ENCODE measurements around the gene CAPN13.

The CAPN13 gene

DNA sequence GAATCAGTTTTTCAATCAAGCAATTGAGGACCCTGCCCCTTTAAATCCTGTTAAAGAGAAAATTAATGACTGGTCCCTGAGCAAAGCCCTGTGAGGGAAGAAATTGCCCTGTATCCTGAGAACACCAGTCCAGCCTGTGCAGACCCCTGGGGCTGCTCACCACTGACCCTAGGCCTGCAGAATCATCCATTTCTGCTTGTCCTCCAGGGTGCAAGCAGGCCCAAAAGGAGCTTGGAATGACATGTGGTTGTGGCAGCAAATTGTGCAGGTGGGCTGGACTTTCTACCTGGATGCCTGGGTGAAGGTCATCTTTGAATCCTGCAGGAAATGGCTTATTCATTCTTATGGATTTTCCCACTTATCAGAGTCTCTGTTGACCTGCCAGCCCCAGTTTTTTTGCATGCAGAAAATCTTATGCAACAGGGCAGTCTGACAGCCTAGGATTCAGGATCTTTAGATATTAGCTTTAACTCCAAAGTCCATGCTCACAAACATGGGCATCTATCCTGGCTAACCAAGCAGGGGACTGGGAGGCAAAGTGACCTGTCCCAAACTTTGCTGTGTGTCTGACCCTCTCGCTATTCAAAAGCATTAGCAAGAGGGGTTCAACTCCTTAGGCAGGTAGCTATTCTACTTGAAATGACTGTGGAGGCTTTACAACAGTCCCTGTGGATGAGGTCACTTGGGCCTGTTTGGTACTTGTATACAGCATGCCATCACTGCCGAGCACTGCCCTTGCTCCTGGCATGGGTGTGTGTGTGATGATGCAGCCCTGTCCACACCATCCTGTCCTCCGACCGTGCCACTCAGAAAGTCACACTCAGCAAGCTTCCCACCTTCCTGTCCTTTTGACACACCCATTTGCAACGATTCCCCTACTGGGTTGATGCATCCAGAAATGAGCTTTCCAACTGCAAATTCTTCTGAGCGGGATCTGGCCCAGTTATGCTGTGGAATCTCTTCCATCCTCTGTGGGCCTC is 85.3 kb downstream of the CAPN13 start:
- DNase-seq, result no peak

GRCh38 chr2:30721241-30721640 is 86.0 kb downstream of the CAPN13 start:
- no peak for DNase-seq

GRCh38 chr2:30717081-30717650 is 90.1 kb downstream of the CAPN13 start:
- DNase-seq, result no peak

GRCh38 chr2:30716123-30716900 is 90.9 kb downstream of the CAPN13 start:
- no peak for DNase-seq

DNA sequence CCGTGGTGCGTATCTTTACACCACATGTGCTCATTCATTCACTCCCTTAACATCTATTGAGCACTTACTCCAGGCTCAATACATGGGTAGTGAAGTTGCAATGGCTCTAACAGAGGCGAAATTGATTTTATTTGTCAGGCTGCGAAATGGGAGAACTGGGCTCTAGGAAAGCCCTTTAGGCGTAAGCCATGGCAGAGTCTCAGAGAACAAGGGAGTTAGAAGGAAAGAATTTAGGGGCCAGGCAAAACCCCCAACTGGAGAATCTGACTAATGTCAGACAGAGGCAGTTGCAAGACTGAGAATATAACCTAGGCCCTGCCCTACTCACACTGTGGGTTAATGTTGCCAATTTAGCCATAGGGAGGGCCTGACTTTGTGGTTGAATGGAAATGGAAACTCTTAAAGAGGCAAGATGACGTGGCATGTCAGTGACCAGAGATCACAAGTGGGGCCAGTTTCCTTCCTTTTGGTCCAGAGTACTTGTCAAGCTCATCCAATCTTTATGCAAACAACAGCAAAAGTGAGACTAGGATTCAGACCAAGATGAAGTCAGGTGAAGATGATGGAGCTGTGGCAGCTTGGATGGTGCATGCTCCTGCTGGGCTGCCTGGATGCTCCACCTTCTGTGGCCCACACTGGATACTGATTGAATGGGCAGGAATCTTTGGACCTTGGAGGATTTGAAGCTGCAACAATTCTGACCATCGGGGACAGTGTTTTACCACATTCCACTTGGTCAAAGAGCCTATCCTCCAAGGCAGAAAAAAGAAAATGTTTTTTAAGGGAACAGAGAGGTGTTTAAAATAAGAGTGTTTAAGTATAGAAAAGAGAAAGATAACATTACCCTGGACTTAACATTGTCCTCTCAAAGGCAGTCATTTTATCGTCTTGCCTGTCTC is 92.2 kb downstream of the CAPN13 start:
- DNase-seq, result no peak

- no peak for DNase-seq
These were observed 93.5 kb downstream of the CAPN13 start for GRCh38 chr2:30713698-30714097.

GRCh38 chr2:30711646-30712085 is 95.6 kb downstream of the CAPN13 start:
- DNase-seq, result peak; percentile 86 to 91

- DNase-seq, result no peak
These were observed 96.8 kb downstream of the CAPN13 start for GRCh38 chr2:30710461-30710860.

DNA sequence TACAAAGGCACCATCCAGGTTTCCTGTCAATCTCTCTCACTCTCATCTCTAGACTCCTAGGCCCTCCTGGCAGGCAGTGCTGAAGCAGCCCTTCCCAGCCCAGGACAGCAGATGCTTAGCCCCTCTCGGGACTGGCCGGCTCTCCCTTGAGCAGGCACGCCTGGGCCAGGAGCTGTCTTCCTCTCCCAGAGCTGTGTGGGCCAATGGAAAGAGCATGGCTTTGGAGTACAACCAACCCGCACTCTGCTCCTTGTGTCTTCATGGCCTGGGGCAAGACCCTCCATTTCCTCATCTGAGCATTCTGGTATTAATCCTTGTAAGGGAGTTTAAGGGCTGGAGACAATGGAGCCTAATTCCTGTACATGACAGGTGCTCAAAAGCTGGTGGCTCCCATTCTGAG is 97.2 kb downstream of the CAPN13 start:
- no peak for DNase-seq

DNA sequence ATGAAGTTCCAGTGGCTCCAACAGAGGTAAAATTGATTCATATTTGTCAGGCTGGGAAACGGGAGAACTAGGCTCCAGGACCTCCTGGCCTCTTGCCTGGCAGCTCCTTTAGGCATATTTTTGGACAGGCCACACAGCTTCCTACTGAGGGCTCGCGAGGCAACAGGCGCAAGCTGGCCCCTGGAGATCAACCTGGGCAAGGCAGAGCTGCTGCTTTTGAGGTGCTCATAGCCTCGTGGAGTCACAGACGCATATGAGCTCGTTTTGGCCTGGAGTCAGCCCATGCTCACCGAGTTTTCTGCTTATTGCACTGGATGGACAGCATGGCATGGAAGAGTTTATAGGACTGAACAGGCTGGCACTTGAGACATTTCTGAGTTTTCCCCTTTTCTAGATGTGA is 97.7 kb downstream of the CAPN13 start:
- DNase-seq, result no peak

GRCh38 chr2:30708491-30709290 is 98.6 kb downstream of the CAPN13 start:
- no peak for DNase-seq

DNA sequence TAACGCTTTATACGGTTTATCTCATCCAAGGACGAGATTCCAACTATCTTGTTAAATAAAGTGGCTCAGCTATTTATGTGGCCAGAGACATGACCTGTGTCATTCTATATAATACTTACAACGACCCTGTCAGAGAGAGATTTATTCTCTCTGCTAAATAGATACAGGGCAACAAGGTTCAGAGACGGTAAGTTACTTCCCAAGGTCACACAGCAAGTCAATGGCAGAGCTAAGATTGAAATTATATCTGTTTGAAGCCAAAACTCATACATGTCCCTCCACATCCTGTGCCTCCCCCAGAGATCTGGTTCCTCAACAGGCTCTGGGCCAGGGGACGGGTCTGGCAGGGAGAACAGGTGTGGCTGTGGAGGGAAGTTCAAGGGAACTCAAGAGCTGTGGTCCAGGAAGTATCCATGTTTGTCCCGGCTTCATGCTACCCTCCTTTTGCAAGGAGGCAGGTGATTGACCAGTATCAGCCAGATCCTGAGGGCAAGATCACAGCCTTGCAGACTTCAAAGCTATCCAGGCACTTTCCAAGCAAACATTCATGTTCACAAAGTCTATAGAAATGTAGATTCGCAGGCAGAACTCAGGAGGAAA is 99.8 kb downstream of the CAPN13 start:
- no peak for DNase-seq

- DNase-seq, result peak; percentile 73 to 76
These were observed 100.5 kb downstream of the CAPN13 start for GRCh38 chr2:30706534-30707303.

- no peak for DNase-seq
These were observed 101.3 kb downstream of the CAPN13 start for GRCh38 chr2:30705711-30706533.

DNA sequence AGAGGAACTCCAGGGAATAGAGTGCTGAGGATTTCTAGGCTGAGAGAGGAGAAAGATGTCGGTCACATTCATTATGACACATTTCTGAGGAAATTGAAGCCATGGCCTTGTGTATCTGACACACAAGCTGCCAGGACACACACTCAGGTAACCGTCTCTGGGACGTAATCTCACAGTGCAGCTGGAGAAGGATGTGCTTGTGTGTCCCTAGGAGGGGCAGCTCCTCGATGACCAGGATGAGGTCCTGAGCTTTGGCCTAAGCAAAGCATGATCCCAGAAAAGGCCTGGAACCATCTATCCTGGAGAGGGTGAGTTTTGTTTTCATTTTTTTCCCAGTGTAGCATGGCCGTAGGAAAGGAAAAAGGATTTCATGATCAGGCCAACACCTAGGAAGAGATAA is 102.2 kb downstream of the CAPN13 start:
- DNase-seq, result no peak

DNA sequence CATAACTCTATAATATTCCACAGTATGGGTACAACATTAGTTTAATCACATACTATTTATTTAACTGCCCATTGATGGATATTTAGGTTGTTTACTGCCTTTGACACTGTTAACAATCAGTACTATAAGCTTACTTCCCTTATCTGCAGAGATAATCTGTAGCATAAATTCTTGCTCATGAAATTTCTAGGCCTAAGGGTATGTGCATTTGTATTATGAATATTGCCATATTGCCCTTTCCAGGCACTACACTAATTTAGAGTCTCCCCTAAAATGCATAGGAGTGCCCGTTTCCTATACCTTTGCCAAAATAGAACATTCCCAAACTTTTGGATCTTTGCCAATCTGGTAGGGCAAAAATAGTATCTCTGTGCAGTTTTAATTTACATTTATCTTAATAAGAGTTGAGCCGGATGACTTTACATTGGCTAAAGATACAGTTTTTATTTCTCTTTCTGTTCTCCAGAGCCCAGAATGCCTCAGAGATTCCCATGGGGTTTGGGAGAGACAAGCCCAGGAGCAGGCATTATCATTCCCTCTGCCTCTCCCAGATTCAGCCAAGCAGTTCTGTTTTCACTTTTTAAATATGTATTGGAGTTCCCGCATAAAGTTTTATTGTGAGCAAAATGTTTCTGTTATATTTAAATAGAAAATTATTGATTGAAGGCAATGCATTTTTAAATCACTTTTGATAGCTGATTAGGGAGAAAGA is 102.8 kb downstream of the CAPN13 start:
- DNase-seq, result no peak

- no peak for DNase-seq
These were observed 104.6 kb downstream of the CAPN13 start for GRCh38 chr2:30702694-30703093.

DNA sequence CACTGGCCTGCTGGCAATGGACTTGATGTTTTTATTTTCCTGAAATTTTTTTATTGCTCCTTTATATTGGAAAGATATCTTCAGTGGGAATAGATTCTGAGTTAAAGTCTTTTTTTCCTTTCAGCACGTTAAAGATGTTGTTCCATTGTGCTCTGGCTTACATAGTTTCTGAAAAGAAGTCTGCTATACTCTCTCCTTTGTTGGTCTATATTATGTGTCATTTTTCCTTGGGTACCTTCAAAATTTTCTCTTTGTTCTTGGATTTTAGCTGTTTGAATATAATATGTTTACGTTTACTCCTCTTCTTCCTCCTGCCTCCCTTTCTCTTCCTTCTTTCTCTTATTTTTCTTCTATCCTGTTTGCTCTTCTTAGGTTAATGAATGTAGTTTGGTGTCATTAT is 105.5 kb downstream of the CAPN13 start:
- DNase-seq, result no peak
